ENCODE measurements around the gene RNU6-1. TPM values are rescaled to one million over a fixed set of nuclear protein-coding genes. Genes with fewer than 3 reads are reported as not detected.

RNU6-1 gene
- total and polyA plus RNA-seq, 5 experiments from 2014 or later: not detected

DNA sequence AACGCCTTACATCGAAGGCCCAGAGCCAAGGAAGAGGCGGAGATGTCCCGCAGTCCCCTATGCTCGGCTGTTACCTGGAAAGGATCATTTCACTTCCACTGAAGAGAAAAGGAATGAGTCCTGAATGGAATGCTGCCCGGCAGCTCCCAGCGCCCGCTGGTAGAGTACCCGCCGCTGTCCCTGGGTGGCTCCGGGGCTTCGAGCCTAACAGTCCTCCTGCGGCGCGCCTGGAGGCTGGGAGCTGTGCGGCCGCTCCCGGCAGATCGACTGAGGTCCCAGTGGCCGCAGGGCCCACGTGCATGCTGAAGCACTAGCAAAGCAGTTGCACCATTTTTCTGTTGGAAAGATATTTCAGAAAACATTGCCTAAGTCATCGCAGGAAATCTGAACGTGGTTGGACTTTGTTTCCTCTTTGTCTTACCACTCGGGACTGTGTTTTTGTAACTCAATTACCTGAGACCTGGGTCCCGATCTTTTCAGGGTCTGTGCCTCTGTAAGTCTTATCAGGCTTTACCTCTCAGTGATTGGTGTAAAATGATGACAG is 984 bp downstream of the RNU6-1 start:
- DNase-seq (no peak), ATAC-seq (no peak)
- POLR2A ChIA-PET: interaction anchor here (0.9 to 3.0 kb wide), 4 partner anchors 56 to 439 kb away, joined by 3 to 11 read pairs (median 8); partner anchors contain the start of genes FEM1B and MAP2K5
- peaks cover 23 to 54% (median 48%) of the 10 kb centered on the region in 4 donors for H3K4me1 Mint-ChIP-seq
- H3K27me3 Mint-ChIP-seq: peaks cover 10 to 28% (median 13%) of the 10 kb centered on the region in 5 donors
- H3K27ac Mint-ChIP-seq: peak overlapping the region; percentile 80 to 100 (median 98)
- peak overlapping the region; percentile 69 to 97 (median 96) for H3K4me3 Mint-ChIP-seq
- peaks cover 0 to 4% (median 0%) of the 10 kb centered on the region in 3 donors for H3K36me3 Mint-ChIP-seq
- H3K9me3 Mint-ChIP-seq: peaks cover 0 to 5% (median 2%) of the 10 kb centered on the region in 9 donors

DNA sequence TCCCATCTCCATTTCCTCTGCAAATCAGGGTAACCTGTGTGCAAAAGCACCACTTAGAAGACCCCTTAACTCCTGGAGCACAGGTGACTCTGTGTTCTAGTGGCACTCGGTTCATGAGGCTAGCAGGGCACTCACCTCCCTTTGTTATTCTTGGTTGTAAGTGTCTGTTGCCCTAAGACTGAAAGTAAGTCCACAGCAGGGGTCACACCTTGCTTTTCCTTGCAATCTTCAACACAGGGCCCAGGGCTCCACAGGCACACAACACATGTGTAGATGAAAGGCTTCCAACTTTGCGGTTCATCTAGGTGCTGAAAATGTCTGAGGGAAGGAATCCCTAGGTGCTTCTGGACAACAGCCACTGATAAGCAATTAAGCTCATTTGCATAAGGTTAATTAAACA is 2.9 kb downstream of the RNU6-1 start:
- H3K4me1 Mint-ChIP-seq: peaks cover 27 to 66% (median 59%) of the 10 kb centered on the region in 4 donors
- ATAC-seq: no peak
- POLR2A ChIA-PET: interaction anchor here (2.0 to 3.0 kb wide), 2 partner anchors 295 to 440 kb away, joined by 6 to 11 read pairs; partner anchors contain the start of genes FEM1B and MAP2K5
- peak overlapping the region in 1 of 10 donors; percentile 93 for H3K27ac Mint-ChIP-seq
- H3K27me3 Mint-ChIP-seq: peaks cover 17 to 47% (median 27%) of the 10 kb centered on the region in 5 donors
- DNase-seq: no peak
- H3K4me3 Mint-ChIP-seq: peak overlapping the region in 2 of 10 donors; percentile 22 to 84
- peaks cover 0 to 4% (median 0%) of the 10 kb centered on the region in 3 donors for H3K36me3 Mint-ChIP-seq
- H3K9me3 Mint-ChIP-seq: peaks cover 0 to 5% (median 2%) of the 10 kb centered on the region in 9 donors

DNA sequence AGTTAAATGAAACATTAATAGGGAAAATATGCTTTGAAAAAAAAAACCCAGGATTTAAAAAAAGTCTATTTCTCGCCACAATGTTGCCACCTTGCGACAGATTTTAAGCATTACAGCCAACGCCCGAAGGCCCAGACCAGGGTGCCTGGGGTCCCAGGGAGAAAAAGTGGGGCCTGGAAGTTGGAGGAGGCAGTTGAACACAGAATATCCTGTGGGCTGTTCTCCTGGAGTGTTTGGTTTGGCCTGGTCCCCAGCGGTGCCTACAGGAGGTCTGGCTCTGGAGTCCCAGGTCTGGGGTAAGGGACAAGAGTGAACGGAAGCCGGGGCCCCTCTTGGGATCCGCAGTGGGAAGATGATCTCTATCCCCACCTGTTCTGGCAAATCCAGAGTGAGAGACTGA is 3.4 kb downstream of the RNU6-1 start:
- Mint-ChIP-seq H3K27me3 (peaks cover 17 to 52% (median 30%) of the 10 kb centered on the region in 5 donors), H3K9me3 (peaks cover 0 to 5% (median 2%) of the 10 kb centered on the region in 9 donors), H3K4me1 (peaks cover 27 to 65% (median 57%) of the 10 kb centered on the region in 4 donors), H3K36me3 (peaks cover 0 to 4% (median 0%) of the 10 kb centered on the region in 3 donors), H3K4me3 (peak overlapping the region; percentile 77 to 89 (median 85)), H3K27ac (peak overlapping the region in 8 of 10 donors; percentile 20 to 93 (median 73))
- ATAC-seq (no peak), DNase-seq (peak in 7 of 10 donors; percentile 30 to 71 (median 54))
- POLR2A ChIA-PET: interaction anchor here (1.0 to 2.4 kb wide), 3 partner anchors 53 to 379 kb away, joined by 4 to 20 read pairs (median 6); partner anchors contain the start of gene MAP2K5

DNA sequence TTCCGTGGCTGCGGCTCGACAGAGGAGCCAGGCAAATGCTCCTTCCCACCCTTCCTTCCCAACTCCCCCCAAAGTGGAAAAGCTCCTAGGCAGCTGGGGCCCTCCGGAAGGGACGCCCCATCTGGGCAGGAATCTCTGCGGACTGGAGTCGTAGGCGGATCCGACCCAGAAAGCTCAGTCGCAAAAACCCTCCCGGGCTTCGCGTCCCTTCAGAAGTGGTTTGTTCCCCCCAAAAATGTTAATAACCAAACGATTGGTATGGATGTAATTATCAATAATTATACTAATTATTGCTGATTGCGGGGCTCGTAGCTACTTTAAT is 3.8 kb downstream of the RNU6-1 start:
- Mint-ChIP-seq H3K27ac (peak overlapping the region in 2 of 10 donors; percentile 69 to 93), H3K4me1 (peaks cover 25 to 62% (median 55%) of the 10 kb centered on the region in 4 donors), H3K4me3 (peak overlapping the region; percentile 77 to 89 (median 85)), H3K27me3 (peaks cover 17 to 56% (median 33%) of the 10 kb centered on the region in 5 donors), H3K9me3 (peaks cover 0 to 5% (median 2%) of the 10 kb centered on the region in 9 donors), H3K36me3 (peaks cover 0 to 4% (median 0%) of the 10 kb centered on the region in 3 donors)
- POLR2A ChIA-PET: interaction anchor here (1.0 to 2.4 kb wide), 3 partner anchors 53 to 378 kb away, joined by 4 to 20 read pairs (median 6); partner anchors contain the start of gene MAP2K5
- ATAC-seq (no peak), DNase-seq (no peak)

DNA sequence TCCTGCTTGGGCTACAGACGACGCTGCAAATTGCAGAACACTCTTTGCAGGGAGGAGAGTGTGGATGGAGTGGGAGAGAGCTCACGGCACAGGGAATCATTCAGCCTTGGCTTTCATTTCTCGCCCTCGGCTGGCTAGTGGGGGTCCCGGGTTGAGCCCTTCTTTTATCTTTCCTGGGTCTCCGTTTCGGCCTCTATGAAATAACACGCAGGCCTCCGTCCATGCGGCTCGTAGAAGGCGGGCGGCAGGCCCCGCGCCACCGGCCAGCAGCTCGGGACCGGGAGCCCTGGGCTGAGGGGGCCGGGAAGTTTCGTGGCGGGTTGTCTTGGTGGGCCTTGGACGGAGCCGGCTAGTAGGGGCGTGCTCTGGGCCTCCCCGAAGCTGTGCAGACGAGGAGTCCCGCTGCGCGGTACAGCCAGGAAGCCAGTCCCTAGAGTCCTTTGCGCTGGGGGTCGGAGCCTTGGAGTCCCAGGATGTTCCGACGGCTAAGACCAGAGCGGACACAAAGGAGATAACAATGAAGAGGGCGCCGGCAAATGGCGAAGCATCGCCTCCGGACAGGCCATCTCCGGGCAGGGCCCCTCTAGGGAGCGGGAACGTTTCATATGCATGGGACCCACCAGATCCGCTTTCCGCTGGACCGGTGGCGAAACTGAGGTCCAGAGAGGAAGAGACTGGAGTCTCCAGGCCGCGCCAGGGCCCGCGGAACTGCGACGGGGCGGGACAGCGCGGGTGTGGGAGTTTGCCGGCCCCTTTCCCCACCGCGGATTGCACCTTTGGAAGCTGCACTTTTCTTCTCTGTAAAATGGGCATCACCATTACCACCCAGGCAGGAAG is 4.3 kb downstream of the RNU6-1 start:
- Mint-ChIP-seq H3K4me1 (peaks cover 24 to 62% (median 54%) of the 10 kb centered on the region in 4 donors), H3K9me3 (peaks cover 0 to 5% (median 2%) of the 10 kb centered on the region in 9 donors), H3K36me3 (peaks cover 0 to 4% (median 0%) of the 10 kb centered on the region in 3 donors), H3K4me3 (peak overlapping the region; percentile 77 to 89 (median 85)), H3K27me3 (peaks cover 22 to 62% (median 39%) of the 10 kb centered on the region in 5 donors), H3K27ac (peak overlapping the region in 3 of 10 donors; percentile 19 to 56 (median 43))
- POLR2A ChIA-PET: interaction anchor here (0.7 to 2.4 kb wide), 4 partner anchors 9 to 378 kb away, joined by 3 to 20 read pairs (median 5); partner anchors contain the start of gene MAP2K5
- DNase-seq (peak in 1 of 10 donors; percentile 30), ATAC-seq (no peak)

DNA sequence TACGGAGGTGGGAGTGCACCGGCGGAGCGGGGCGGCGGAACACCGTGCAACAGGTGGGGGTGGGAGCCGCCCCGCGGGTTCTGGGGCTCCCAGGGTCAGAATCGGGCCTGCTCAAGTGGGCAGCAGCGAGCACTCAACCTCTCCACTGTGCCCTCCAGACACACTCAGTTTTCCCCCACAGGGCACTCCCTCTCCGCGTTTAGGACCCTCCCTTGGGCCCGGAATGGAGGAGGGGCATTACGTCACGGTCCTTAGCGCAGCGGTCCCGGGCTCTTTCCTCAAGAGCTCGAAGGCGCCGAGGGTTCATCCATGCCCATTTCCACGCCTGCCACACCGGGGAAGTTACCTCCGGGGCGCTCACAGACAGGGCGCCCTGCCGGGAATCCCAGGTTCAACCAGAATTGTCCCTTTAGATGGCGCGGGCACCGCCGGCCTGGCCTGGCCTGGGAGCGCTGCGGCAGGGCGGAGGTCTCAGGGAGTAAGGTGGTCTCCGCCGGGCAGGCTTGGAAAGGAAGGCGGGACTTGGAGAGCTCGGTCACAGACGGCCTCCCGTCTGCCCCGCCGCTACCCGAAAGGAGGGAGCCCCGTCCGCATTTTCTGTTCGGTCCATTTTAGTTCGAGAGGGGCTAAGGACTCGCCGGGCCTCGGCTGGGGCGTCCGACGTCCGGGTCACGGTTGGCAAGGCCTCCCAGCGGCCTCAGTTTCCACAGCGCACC is 5.1 kb downstream of the RNU6-1 start:
- H3K9me3 Mint-ChIP-seq: peaks cover 0 to 2% (median 0%) of the 10 kb centered on the region in 9 donors
- peak overlapping the region; percentile 77 to 89 (median 85) for H3K4me3 Mint-ChIP-seq
- no peaks in the 10 kb centered on the region for H3K36me3 Mint-ChIP-seq
- H3K27me3 Mint-ChIP-seq: peaks cover 27 to 67% (median 45%) of the 10 kb centered on the region in 5 donors
- DNase-seq: no peak
- POLR2A ChIA-PET: interaction anchor here (0.6 to 2.4 kb wide), 3 partner anchors 8 to 923 kb away, joined by 3 to 20 read pairs (median 3); no protein-coding TSS in a partner anchor
- peak; percentile 6 to 19 for ATAC-seq
- H3K4me1 Mint-ChIP-seq: peaks cover 20 to 64% (median 55%) of the 10 kb centered on the region in 4 donors
- peak overlapping the region in 2 of 10 donors; percentile 43 to 56 for H3K27ac Mint-ChIP-seq

DNA sequence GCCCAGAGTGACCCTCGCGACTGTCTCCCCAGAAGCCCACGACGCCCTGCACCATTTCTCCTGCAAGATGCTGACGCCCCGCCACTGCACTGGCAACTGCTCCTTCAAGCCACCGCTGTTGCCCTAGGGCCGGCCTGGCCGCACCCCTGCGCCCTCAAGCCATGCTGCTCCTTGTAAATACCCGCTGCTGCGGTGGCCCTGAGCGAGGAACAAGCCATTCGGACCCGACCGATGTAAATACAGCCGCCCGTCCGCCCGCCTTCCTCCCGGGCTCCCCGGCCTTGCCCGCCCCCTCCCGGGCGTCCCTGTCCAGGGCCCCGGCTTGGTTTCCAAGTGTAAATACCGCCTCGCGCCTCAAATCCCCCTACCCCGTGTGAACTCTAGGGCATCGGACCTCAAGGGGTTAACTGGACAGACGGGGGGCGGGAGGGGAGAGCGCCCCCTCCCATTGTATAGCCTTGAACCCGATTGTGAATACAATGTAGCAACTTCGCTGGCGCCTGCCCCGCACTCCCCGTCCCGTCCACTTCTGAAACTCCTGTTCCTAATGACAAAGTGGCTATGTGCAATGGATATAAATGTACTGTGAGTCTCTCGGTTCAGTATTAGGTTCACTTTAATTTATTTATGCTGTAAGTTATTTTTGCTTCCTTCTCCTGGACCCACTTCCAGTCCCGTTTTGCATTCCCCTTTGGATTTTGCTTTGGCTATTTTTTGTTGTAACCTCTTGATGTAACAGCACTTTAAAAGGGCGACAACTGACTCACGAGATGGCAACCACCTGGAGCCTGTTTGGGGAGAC is 5.9 kb downstream of the RNU6-1 start:
- peaks cover 20 to 62% (median 57%) of the 10 kb centered on the region in 4 donors for H3K4me1 Mint-ChIP-seq
- peaks cover 30 to 75% (median 50%) of the 10 kb centered on the region in 5 donors for H3K27me3 Mint-ChIP-seq
- H3K4me3 Mint-ChIP-seq: peak overlapping the region; percentile 77 to 89 (median 85)
- H3K36me3 Mint-ChIP-seq: no peaks in the 10 kb centered on the region
- POLR2A ChIA-PET: interaction anchor here (0.6 to 2.4 kb wide), 3 partner anchors 9 to 348 kb away, joined by 3 to 20 read pairs (median 3); no protein-coding TSS in a partner anchor
- H3K27ac Mint-ChIP-seq: peak overlapping the region in 2 of 10 donors; percentile 4 to 50
- ATAC-seq (peak; percentile 36 to 41), DNase-seq (peak in 1 of 10 donors; percentile 41)
- H3K9me3 Mint-ChIP-seq: peaks cover 0 to 2% (median 0%) of the 10 kb centered on the region in 9 donors

DNA sequence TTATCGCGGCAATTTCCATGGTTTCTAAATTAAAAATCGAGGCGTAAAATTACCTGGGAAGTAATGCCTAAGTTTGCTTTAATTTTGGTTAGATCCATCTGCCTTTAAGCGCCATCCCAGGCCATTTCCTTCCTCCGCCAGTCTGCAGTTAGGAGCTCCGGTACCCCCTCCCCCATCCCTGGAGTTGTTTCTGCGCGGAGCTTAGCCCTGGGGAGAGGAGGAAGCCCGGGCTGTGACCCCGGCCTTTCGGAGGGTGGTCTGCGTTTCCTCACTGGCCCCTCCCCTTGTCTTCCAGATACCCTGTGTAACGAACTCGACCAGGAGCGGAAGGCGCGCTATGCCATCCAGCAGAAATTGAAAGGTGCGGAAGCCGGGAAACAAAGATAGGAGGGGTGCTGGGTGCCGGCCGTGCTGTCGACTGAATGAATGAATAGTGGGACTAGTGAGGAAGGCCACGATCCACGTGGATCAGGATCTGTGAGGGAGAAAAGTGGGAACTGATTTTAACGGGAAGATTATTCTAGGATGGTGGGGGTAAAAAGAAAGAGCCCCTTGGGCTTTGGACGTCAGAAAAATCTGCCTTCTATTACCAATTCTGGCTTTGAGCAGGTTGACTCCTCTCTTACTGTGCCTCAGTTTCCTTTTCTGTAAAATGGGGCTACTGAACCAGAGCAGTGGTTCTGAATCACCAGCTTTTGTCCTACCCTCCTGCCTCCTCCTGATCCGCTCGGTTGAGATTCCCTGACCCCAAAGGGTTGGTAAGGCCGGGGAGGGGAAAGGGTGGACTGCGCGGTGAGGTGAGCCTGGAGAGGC is 6.7 kb downstream of the RNU6-1 start:
- ATAC-seq: no peak
- peak overlapping the region in 3 of 10 donors; percentile 16 to 76 (median 43) for H3K27ac Mint-ChIP-seq
- no peak for DNase-seq
- POLR2A ChIA-PET: interaction anchor here (0.6 to 1.2 kb wide), 2 partner anchors 8 to 348 kb away, joined by 3 read pairs; no protein-coding TSS in a partner anchor
- H3K36me3 Mint-ChIP-seq: no peaks in the 10 kb centered on the region
- H3K4me3 Mint-ChIP-seq: peak overlapping the region; percentile 47 to 89 (median 85)
- H3K27me3 Mint-ChIP-seq: peaks cover 32 to 84% (median 56%) of the 10 kb centered on the region in 5 donors
- H3K4me1 Mint-ChIP-seq: peaks cover 21 to 63% (median 57%) of the 10 kb centered on the region in 4 donors
- peaks cover 0 to 2% (median 0%) of the 10 kb centered on the region in 9 donors for H3K9me3 Mint-ChIP-seq

DNA sequence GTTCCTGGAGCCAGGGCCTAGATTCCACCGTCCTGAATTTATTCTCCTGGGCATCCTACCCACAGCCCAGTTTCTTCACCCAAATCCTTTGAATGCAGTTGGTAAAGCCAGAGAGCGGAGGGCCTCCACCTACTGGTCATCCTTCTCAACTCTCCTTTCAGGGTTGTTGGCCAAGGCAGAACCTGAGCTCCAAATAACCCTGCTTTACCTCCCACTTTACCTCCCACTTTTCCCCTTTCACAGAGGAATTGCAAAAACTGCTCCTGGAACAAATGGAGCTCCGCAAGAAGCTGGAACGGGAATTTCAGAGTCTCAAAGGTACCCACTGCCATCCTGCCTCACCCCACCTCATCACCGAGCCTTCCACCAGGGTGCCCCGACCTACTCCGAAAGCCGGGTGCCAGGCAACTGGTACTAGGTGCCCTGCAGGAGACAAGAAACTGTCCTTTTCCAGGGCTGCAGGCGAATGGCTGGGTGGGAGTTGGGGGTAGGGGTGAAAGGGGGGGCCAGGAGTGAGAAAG is 7.8 kb downstream of the RNU6-1 start:
- H3K9me3 Mint-ChIP-seq: peaks cover 0 to 2% (median 0%) of the 10 kb centered on the region in 9 donors
- DNase-seq (no peak), ATAC-seq (no peak)
- POLR2A ChIA-PET: interaction anchor here (0.7 kb wide), 1 partner anchor 310 kb away, joined by 3 read pairs; no protein-coding TSS in a partner anchor
- no peaks in the 10 kb centered on the region for H3K36me3 Mint-ChIP-seq
- peak overlapping the region in 1 of 10 donors; percentile 7 for H3K4me3 Mint-ChIP-seq
- peaks cover 32 to 87% (median 56%) of the 10 kb centered on the region in 5 donors for H3K27me3 Mint-ChIP-seq
- H3K27ac Mint-ChIP-seq: peak overlapping the region in 1 of 10 donors; percentile 33
- H3K4me1 Mint-ChIP-seq: peaks cover 21 to 65% (median 55%) of the 10 kb centered on the region in 4 donors

DNA sequence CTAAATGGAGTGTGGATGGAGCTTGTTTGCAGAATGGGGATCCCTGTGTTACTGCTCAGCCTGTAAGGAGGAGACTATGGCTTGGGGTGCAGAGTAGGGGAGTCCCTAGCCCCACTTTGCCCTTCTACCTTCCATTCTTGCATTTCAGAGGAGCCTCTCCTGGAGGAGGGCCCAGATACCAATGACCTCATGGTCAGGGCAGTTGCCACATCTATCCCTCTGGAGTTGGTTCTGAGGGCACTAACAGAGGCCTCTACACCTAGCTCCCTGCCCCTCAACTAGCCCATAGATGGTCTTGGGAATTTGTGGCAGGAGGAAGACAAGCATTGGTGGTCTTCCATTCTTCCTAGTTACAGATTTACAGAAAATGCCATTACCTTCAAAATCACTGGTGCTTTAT is 8.5 kb downstream of the RNU6-1 start:
- Mint-ChIP-seq H3K4me1 (peaks cover 19 to 63% (median 54%) of the 10 kb centered on the region in 4 donors), H3K27me3 (peaks cover 33 to 86% (median 55%) of the 10 kb centered on the region in 5 donors), H3K27ac (peak overlapping the region in 1 of 10 donors; percentile 34), H3K4me3 (peak overlapping the region in 1 of 10 donors; percentile 7), H3K9me3 (peaks cover 0 to 3% (median 0%) of the 10 kb centered on the region in 9 donors), H3K36me3 (no peaks in the 10 kb centered on the region)
- POLR2A ChIA-PET: no interaction called here
- DNase-seq (no peak), ATAC-seq (no peak)

Measured in naive thymus-derived CD8-positive, alpha-beta T cell (primary cell).